Immature natural killer cell (primary cell): ENCODE data around the gene EP300. TPM values are rescaled to one million over a fixed set of nuclear protein-coding genes. Genes with fewer than 3 reads are reported as not detected.
A peak's percentile ranks its signal among the peaks of the same experiment; 100 is the strongest.
"Not testable (repeated sequence)": the region's sequence is repeated elsewhere in the genome, so short reads cannot be mapped to it uniquely, and the experiment has no call there.

Source experiments
- DNase-seq, 3 donors: peaks; one replicate each; pipeline ENCODE4 v3.0.0; 2022; ENCODE audit warnings: mixed read lengths in 1 of 3
- H3K27ac Mint-ChIP-seq, 6 donors: one replicate each; pipeline ENCODE4 v1.8.0; 2020; ENCODE audit warnings: mixed read lengths in 6 of 6, mild to moderate bottlenecking in 5 of 6, inconsistent platforms in 4 of 6, moderate library complexity in 3 of 6
- H3K27me3 Mint-ChIP-seq, 3 donors: one replicate each; pipeline ENCODE4 v1.8.0; 2020 to 2021; ENCODE audit warnings: low read depth in 3 of 3, mild to moderate bottlenecking in 3 of 3, mixed read lengths in 3 of 3, moderate library complexity in 3 of 3, inconsistent platforms in 1 of 3
- H3K36me3 Mint-ChIP-seq, 3 donors: one replicate each; pipeline ENCODE4 v1.8.0; 2020; ENCODE audit warnings: mixed read lengths in 3 of 3, inconsistent platforms in 2 of 3, mild to moderate bottlenecking in 2 of 3
- H3K4me1 Mint-ChIP-seq, 2 donors: one replicate each; pipeline ENCODE4 v1.8.0; 2020; ENCODE audit warnings: inconsistent platforms in 2 of 2, mild to moderate bottlenecking in 2 of 2, mixed read lengths in 2 of 2, moderate library complexity in 1 of 2
- H3K4me3 Mint-ChIP-seq, 5 donors: one replicate each; pipeline ENCODE4 v1.8.0; 2020; ENCODE audit warnings: mild to moderate bottlenecking in 5 of 5, mixed read lengths in 5 of 5, inconsistent platforms in 3 of 5, moderate library complexity in 3 of 5
- H3K9me3 Mint-ChIP-seq, 6 donors: one replicate each; pipeline ENCODE4 v1.8.0; 2020; ENCODE audit warnings: mild to moderate bottlenecking in 6 of 6, mixed read lengths in 6 of 6, inconsistent platforms in 4 of 6, moderate library complexity in 3 of 6
- polyA plus RNA-seq, 3 donors: library from polyadenylated mRNA; unstranded; fragments of 300-500 nt; fragmentation: Illumina TruSeq; gene quantifications; one replicate each; pipeline ENCODE4 v1.2.3, GENCODE V29; 2021

Gene EP300
- polyA plus RNA-seq, 3 donors from 2014 or later, result 4.6 to 23.1 (median 8.6) TPM

DNA sequence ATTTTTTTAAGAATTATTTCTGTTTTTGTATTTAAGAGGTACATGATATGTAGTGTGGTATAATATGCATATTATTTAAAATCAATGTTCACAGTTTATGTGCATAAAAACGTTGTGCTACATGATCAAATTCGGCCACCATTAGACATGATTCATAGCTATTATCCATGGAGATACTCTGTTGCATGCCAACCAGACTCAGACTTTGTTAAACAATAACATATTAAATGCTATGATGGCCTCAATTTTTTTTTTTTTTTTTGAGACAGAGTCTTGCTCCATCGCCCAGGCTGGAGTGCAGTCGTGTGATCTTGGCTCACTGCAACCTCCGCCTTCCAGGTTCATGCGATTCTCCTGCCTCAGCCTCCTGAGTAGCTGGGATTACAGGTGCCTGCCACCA, 53.5 kb downstream of the EP300 start:
- peaks cover 33 to 51% (median 44%) of the 10 kb centered on the region in 3 donors for H3K36me3 Mint-ChIP-seq

DNA sequence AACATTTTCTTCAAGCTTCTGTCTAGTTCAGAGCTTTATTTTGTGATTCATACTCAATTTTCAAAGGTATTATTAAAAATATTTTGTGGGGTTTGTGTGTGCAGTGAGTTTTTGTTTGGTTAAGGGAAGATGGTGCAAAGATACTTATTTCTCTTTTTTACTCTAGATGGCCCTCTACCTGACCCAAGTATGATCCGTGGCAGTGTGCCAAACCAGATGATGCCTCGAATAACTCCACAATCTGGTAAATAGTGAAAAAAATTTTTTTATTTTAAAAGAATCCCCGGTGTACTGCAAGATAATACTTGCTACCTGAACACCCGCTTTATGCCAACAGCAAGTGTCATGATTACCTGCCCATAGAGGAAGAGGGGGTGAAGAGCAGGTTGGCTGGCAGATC, 54.2 kb downstream of the EP300 start:
- Mint-ChIP-seq H3K27me3 (no peaks in the 10 kb centered on the region), H3K36me3 (peaks cover 33 to 54% (median 49%) of the 10 kb centered on the region in 3 donors), H3K4me1 (peaks cover 0 to 6% of the 10 kb centered on the region in 2 donors), H3K27ac (no peak overlapping the region), H3K9me3 (no peaks in the 10 kb centered on the region), H3K4me3 (no peak overlapping the region)
- DNase-seq, result no peak

More for the DNA sequence above, 53.5 kb downstream of the EP300 start:
- H3K4me1 Mint-ChIP-seq, H3K9me3 Mint-ChIP-seq, H3K27me3 Mint-ChIP-seq, H3K27ac Mint-ChIP-seq, H3K4me3 Mint-ChIP-seq, DNase-seq: not testable (repeated sequence)

DNA sequence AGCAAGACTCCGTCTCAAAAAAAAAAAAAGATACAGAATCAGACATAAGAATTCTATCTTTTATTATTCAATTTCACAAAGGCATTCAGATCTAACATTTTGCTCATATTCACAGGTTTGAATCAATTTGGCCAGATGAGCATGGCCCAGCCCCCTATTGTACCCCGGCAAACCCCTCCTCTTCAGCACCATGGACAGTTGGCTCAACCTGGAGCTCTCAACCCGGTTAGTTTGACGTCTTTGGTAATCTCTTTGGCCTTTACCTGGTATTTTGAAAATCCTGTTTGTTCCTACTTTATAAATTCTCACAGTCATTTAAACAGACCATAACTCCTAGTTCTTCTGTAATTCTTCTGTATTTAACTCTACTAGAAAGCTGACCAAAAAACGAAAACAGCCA, 55.3 kb downstream of the EP300 start:
- no peak for DNase-seq
- Mint-ChIP-seq H3K4me3 (no peak overlapping the region), H3K4me1 (peaks cover 0 to 6% of the 10 kb centered on the region in 2 donors), H3K27me3 (peaks cover 0 to 1% (median 0%) of the 10 kb centered on the region in 3 donors), H3K36me3 (peaks cover 25 to 58% (median 48%) of the 10 kb centered on the region in 3 donors), H3K9me3 (no peaks in the 10 kb centered on the region), H3K27ac (no peak overlapping the region)

DNA sequence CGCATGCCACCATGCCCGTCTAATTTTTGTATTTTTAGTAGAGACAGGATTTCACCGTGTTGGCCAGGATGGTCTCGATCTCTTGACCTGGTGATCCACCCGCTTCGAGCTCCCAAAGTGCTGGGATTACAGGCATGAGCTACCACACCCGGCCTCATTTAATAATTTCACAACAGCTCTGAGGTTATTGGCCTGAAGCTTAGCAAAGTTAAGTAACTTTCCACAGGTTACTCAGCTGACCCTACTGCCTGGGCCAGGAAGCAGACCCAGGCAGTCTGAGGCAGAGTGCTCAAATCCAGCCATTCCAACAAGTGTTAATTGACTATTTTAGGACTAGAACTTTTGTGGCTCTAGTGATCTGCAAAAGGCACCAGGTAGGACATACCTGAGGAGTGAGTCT, 60.5 kb downstream of the EP300 start:
- peaks cover 0 to 4% of the 10 kb centered on the region in 2 donors for H3K4me1 Mint-ChIP-seq
- peak overlapping the region in 1 of 6 donors; percentile 30 for H3K27ac Mint-ChIP-seq
- no peak for DNase-seq
- H3K4me3 Mint-ChIP-seq, result no peak overlapping the region
- no peaks in the 10 kb centered on the region for H3K9me3 Mint-ChIP-seq
- H3K36me3 Mint-ChIP-seq, result peaks cover 28 to 64% (median 55%) of the 10 kb centered on the region in 3 donors
- peaks cover 0 to 5% (median 0%) of the 10 kb centered on the region in 3 donors for H3K27me3 Mint-ChIP-seq

DNA sequence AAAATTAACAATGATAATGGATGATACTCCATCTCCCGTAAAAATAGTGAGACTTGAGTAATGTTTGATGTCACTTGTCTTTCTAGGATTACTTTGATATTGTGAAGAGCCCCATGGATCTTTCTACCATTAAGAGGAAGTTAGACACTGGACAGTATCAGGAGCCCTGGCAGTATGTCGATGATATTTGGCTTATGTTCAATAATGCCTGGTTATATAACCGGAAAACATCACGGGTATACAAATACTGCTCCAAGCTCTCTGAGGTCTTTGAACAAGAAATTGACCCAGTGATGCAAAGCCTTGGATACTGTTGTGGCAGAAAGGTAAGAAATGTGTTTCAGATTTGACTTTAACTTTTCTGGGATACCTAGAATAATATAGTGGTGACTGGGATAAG, 64.7 kb downstream of the EP300 start:
- no peak overlapping the region for H3K4me3 Mint-ChIP-seq
- no peaks in the 10 kb centered on the region for H3K9me3 Mint-ChIP-seq
- H3K4me1 Mint-ChIP-seq, result peaks cover 2 to 9% of the 10 kb centered on the region in 2 donors
- peak overlapping the region in 1 of 6 donors; percentile 34 for H3K27ac Mint-ChIP-seq
- H3K27me3 Mint-ChIP-seq, result peaks cover 0 to 5% (median 0%) of the 10 kb centered on the region in 3 donors
- DNase-seq, result no peak
- H3K36me3 Mint-ChIP-seq, result peaks cover 15 to 55% (median 39%) of the 10 kb centered on the region in 3 donors

DNA sequence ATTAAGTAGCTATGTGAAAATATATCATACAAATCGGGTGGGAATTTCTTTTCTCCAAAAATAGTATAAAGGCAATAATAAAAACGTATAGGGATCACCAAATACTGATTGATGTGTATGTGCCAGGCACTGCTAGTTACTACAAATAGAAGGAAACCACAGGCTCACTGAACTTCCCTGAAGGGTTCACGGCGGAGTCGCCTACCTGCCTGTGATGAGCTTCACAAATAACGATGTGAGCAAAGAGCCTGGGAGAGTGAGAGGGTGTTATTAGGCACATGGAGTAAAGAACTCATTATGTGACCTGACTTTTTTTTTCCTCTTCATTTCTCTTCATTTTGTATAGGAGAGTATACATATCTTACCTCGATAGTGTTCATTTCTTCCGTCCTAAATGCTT, 76.8 kb downstream of the EP300 start:
- Mint-ChIP-seq H3K4me1 (peaks cover 0 to 5% of the 10 kb centered on the region in 2 donors), H3K4me3 (no peak overlapping the region), H3K36me3 (peaks cover 23 to 56% (median 38%) of the 10 kb centered on the region in 3 donors), H3K9me3 (no peaks in the 10 kb centered on the region), H3K27ac (no peak overlapping the region), H3K27me3 (peaks cover 0 to 5% (median 4%) of the 10 kb centered on the region in 3 donors)
- no peak for DNase-seq

DNA sequence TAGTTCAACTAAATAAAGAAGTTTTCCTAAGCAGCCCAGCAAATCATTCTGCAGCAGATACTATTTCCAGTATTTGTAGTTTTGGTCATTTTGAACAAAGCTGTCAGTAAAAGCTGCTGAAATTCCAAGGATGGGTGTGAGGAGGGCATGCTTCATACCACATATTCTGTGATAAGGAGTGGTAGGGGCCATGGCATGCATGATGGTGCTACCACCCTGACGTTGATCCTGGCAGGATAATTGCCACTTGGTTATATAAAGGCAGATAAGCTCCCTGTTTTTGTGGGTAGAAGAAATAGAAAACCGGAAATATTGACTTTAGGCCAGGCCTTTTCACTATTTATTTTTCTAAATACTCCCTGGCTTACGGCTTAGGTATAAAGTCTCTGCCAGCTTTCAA, 79.6 kb downstream of the EP300 start:
- peaks cover 25 to 61% (median 44%) of the 10 kb centered on the region in 3 donors for H3K36me3 Mint-ChIP-seq
- H3K27me3 Mint-ChIP-seq, result peaks cover 0 to 9% (median 5%) of the 10 kb centered on the region in 3 donors
- peak overlapping the region in 1 of 6 donors; percentile 50 for H3K27ac Mint-ChIP-seq
- DNase-seq, result no peak
- H3K4me3 Mint-ChIP-seq, result no peak overlapping the region
- H3K4me1 Mint-ChIP-seq, result peaks cover 0 to 5% of the 10 kb centered on the region in 2 donors
- no peaks in the 10 kb centered on the region for H3K9me3 Mint-ChIP-seq

DNA sequence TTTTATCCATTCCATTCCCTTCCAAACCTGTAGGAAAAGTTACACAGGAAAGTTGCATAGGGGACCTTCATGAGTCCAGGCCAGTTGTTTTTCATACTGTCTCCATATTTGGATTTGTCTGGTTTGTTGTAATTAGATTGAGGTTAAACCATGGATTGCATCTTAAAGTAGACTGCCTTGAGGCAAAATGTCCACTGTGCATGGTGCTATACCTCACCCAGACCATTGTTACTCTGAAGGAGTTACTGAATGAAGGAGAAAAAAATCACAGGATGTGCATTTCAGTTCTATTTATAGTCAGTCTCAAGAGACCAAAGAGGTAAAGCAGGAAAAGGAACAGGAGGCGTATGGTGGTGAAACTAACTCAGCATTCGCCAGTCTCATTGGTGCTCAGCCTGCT, 83.2 kb downstream of the EP300 start:
- Mint-ChIP-seq H3K4me1 (peaks cover 0 to 5% of the 10 kb centered on the region in 2 donors), H3K4me3 (no peak overlapping the region), H3K27ac (peak overlapping the region in 1 of 6 donors; percentile 29), H3K9me3 (no peaks in the 10 kb centered on the region), H3K27me3 (peaks cover 3 to 8% (median 3%) of the 10 kb centered on the region in 3 donors), H3K36me3 (peaks cover 17 to 48% (median 25%) of the 10 kb centered on the region in 3 donors)
- DNase-seq, result no peak

DNA sequence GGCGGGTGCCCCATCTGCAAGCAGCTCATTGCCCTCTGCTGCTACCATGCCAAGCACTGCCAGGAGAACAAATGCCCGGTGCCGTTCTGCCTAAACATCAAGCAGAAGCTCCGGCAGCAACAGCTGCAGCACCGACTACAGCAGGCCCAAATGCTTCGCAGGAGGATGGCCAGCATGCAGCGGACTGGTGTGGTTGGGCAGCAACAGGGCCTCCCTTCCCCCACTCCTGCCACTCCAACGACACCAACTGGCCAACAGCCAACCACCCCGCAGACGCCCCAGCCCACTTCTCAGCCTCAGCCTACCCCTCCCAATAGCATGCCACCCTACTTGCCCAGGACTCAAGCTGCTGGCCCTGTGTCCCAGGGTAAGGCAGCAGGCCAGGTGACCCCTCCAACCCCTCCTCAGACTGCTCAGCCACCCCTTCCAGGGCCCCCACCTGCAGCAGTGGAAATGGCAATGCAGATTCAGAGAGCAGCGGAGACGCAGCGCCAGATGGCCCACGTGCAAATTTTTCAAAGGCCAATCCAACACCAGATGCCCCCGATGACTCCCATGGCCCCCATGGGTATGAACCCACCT, 84.7 kb downstream of the EP300 start:
- Mint-ChIP-seq H3K9me3 (no peaks in the 10 kb centered on the region), H3K27ac (peak overlapping the region in 1 of 6 donors; percentile 55), H3K4me3 (no peak overlapping the region), H3K27me3 (peaks cover 1 to 12% (median 8%) of the 10 kb centered on the region in 3 donors), H3K36me3 (peaks cover 20 to 45% (median 22%) of the 10 kb centered on the region in 3 donors), H3K4me1 (peaks cover 3 to 5% of the 10 kb centered on the region in 2 donors)
- no peak for DNase-seq

DNA sequence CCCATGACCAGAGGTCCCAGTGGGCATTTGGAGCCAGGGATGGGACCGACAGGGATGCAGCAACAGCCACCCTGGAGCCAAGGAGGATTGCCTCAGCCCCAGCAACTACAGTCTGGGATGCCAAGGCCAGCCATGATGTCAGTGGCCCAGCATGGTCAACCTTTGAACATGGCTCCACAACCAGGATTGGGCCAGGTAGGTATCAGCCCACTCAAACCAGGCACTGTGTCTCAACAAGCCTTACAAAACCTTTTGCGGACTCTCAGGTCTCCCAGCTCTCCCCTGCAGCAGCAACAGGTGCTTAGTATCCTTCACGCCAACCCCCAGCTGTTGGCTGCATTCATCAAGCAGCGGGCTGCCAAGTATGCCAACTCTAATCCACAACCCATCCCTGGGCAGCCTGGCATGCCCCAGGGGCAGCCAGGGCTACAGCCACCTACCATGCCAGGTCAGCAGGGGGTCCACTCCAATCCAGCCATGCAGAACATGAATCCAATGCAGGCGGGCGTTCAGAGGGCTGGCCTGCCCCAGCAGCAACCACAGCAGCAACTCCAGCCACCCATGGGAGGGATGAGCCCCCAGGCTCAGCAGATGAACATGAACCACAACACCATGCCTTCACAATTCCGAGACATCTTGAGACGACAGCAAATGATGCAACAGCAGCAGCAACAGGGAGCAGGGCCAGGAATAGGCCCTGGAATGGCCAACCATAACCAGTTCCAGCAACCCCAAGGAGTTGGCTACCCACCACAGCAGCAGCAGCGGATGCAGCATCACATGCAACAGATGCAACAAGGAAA, 85.4 kb downstream of the EP300 start:
- H3K27ac Mint-ChIP-seq, result no peak overlapping the region
- peaks cover 16 to 39% (median 17%) of the 10 kb centered on the region in 3 donors for H3K36me3 Mint-ChIP-seq
- DNase-seq, result no peak
- H3K27me3 Mint-ChIP-seq, result peaks cover 1 to 12% (median 8%) of the 10 kb centered on the region in 3 donors
- no peaks in the 10 kb centered on the region for H3K9me3 Mint-ChIP-seq
- no peak overlapping the region for H3K4me3 Mint-ChIP-seq
- H3K4me1 Mint-ChIP-seq, result peaks cover 0 to 3% of the 10 kb centered on the region in 2 donors

DNA sequence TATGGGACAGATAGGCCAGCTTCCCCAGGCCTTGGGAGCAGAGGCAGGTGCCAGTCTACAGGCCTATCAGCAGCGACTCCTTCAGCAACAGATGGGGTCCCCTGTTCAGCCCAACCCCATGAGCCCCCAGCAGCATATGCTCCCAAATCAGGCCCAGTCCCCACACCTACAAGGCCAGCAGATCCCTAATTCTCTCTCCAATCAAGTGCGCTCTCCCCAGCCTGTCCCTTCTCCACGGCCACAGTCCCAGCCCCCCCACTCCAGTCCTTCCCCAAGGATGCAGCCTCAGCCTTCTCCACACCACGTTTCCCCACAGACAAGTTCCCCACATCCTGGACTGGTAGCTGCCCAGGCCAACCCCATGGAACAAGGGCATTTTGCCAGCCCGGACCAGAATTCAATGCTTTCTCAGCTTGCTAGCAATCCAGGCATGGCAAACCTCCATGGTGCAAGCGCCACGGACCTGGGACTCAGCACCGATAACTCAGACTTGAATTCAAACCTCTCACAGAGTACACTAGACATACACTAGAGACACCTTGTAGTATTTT, 86.1 kb downstream of the EP300 start:
- Mint-ChIP-seq H3K4me3 (no peak overlapping the region), H3K27me3 (peaks cover 1 to 12% (median 8%) of the 10 kb centered on the region in 3 donors), H3K9me3 (no peaks in the 10 kb centered on the region), H3K4me1 (peaks cover 0 to 3% of the 10 kb centered on the region in 2 donors), H3K36me3 (peaks cover 11 to 32% (median 12%) of the 10 kb centered on the region in 3 donors), H3K27ac (peak overlapping the region in 2 of 6 donors; percentile 25 to 48)
- DNase-seq, result no peak

DNA sequence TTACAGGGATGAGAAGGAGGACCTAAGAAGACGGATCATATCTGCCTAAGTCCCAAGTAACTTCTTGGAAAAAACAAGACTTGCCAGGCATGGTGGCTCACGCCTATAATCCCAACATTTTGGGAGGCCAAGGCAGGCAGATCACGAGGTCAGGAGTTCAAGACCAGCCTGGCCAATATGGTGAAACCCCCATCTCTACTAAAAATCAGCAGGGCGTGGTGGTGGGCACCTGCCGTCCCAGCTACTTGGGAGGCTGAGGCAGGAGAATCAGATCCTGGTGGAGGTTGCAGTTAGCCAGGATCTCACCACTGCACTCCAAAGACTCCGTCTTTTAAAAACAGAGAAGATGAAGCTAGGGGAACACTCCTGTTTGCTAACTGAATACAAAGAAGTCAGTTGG, 88.0 kb downstream of the EP300 start:
- H3K4me1 Mint-ChIP-seq, H3K4me3 Mint-ChIP-seq, DNase-seq, H3K9me3 Mint-ChIP-seq: not testable (repeated sequence)
- H3K27me3 Mint-ChIP-seq, result peaks cover 1 to 12% (median 8%) of the 10 kb centered on the region in 3 donors
- H3K36me3 Mint-ChIP-seq, result peaks cover 6 to 25% (median 10%) of the 10 kb centered on the region in 3 donors
- peak overlapping the region in 2 of 6 donors; percentile 40 to 43 for H3K27ac Mint-ChIP-seq

DNA sequence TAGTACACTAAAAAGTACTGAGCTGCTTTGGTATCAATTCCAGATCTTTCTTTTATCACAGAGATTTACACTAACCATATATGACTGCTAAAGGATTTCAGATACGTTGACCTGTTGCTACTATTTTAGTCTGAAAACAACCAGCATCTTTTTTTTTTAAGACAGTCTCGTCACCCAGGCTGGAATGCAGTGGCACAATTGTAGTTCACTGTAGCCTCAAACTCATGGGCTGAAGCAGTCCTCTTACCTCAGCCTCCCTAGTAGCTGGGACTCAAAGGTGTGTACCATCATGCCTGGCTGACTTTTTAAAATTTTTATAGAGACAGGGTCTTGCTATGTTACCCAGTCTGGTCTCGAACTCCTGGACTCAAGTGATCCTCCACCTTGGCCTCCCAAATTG, 88.5 kb downstream of the EP300 start:
- Mint-ChIP-seq H3K27ac (peak overlapping the region; percentile 13 to 83 (median 62)), H3K36me3 (peaks cover 6 to 21% (median 7%) of the 10 kb centered on the region in 3 donors), H3K4me3 (no peak overlapping the region), H3K27me3 (peaks cover 1 to 12% (median 7%) of the 10 kb centered on the region in 3 donors), H3K4me1 (peaks cover 0 to 3% of the 10 kb centered on the region in 2 donors), H3K9me3 (no peaks in the 10 kb centered on the region)
- DNase-seq, result no peak
